Measurements from ENCODE around the gene GIGYF2. TPM values are rescaled to one million over a fixed set of nuclear protein-coding genes. Genes with fewer than 3 reads are reported as not detected.

The GIGYF2 gene
- polyA plus RNA-seq, 1 of the 3 experiments (the other 2 are of a cell fraction): 12.8 TPM

GRCh38 chr2:232882085-232882484 is 185.0 kb downstream of the GIGYF2 start:
- H2AFZ ChIP-seq (ENCODE audit: low read depth): no peak overlapping the region
- no peaks in the 10 kb centered on the region for H3K79me2 ChIP-seq (ENCODE audit: insufficient read depth)
- H3K4me2 ChIP-seq: no peak overlapping the region
- no peaks in the 10 kb centered on the region for H3F3A ChIP-seq (replicated peaks; ENCODE audit: insufficient read depth)
- H3K27ac ChIP-seq (ENCODE audit: low read depth in 2 of 2, low read length in 1 of 2): no peak overlapping the region
- no peaks in the 10 kb centered on the region for H3K9me3 ChIP-seq
- no peaks in the 10 kb centered on the region; a peak in 1 of 4 replicates for H3K4me1 ChIP-seq (ENCODE audit: control insufficient read depth in 1 of 2, insufficient read depth in 2 of 2, low read depth in 1 of 2, low read length in 1 of 2)
- ChIA-PET POLR2A (no interaction called here), CTCF (interaction anchor here (0.7 kb wide), 1 partner anchor 9 kb away, joined by 3 read pairs; no protein-coding TSS in a partner anchor)
- H4K20me1 ChIP-seq (ENCODE audit: insufficient read depth): no peaks in the 10 kb centered on the region
- WGBS (ENCODE audit: low lambda C conversion rate): 91% methylated on average over 16 of the region's 17 CpGs
- H3K9me2 ChIP-seq: no peaks in the 10 kb centered on the region
- no peak overlapping the region for H3K9ac ChIP-seq
- H3K36me3 ChIP-seq (replicated peaks in 1 of 2; ENCODE audit: control insufficient read depth in 1 of 2, insufficient read depth in 2 of 2, low read length in 1 of 2): no peaks in the 10 kb centered on the region
- no peaks in the 10 kb centered on the region for H3K27me3 ChIP-seq (ENCODE audit: insufficient read depth)
- no peak for DNase-seq
- H3K4me3 ChIP-seq (ENCODE audit: low read depth in 2 of 2, low read length in 1 of 2): no peak overlapping the region
- TF ChIP-seq JUND (IDR thresholded peaks at IDR 0.05): no peak
- no peak for TF ChIP-seq RXRA (IDR thresholded peaks at IDR 0.05; ENCODE audit: borderline replicate concordance, low read depth)
- no peak for TF ChIP-seq REST (IDR thresholded peaks at IDR 0.05; ENCODE audit: low read depth, low read length)
- no peak for TF ChIP-seq RCOR1 (IDR thresholded peaks at IDR 0.05; ENCODE audit: low read length)
- no peak for TF ChIP-seq PBX3 (IDR thresholded peaks at IDR 0.05)
- TF ChIP-seq USF2 (IDR thresholded peaks at IDR 0.05; ENCODE audit: borderline replicate concordance, low read depth, low read length): no peak
- no peak for TF ChIP-seq NRF1 (IDR thresholded peaks at IDR 0.05; ENCODE audit: low read depth, low read length)
- TF ChIP-seq SIN3A (IDR thresholded peaks at IDR 0.05; ENCODE audit: borderline replicate concordance, low read depth, low read length): no peak
- TF ChIP-seq EP300 (IDR thresholded peaks at IDR 0.05; ENCODE audit: borderline replicate concordance in 1 of 2, low read depth in 1 of 2, low read length in 1 of 2): no peak
- TF ChIP-seq USF1 (IDR thresholded peaks at IDR 0.05; ENCODE audit: borderline replicate concordance, low read depth): no peak
- TF ChIP-seq MXI1 (IDR thresholded peaks at IDR 0.05; ENCODE audit: low read depth, low read length): no peak
- no peak for TF ChIP-seq IRF3 (IDR thresholded peaks at IDR 0.05; ENCODE audit: low read depth, low read length)
- no peak for TF ChIP-seq RAD21 (IDR thresholded peaks at IDR 0.05; ENCODE audit: low read length)
- TF ChIP-seq TAF1 (IDR thresholded peaks at IDR 0.05; ENCODE audit: borderline replicate concordance, low read depth, low read length): no peak
- no peak for TF ChIP-seq TEAD4 (IDR thresholded peaks at IDR 0.05; ENCODE audit: borderline replicate concordance, insufficient read depth)
- TF ChIP-seq CTCF (IDR thresholded peaks at IDR 0.05): no peak
- no peak for TF ChIP-seq POLR2AphosphoS5 (IDR thresholded peaks at IDR 0.05; ENCODE audit: low read depth, low read length)
